ENCODE data around the gene HOXC11.

The HOXC11 gene

DNA sequence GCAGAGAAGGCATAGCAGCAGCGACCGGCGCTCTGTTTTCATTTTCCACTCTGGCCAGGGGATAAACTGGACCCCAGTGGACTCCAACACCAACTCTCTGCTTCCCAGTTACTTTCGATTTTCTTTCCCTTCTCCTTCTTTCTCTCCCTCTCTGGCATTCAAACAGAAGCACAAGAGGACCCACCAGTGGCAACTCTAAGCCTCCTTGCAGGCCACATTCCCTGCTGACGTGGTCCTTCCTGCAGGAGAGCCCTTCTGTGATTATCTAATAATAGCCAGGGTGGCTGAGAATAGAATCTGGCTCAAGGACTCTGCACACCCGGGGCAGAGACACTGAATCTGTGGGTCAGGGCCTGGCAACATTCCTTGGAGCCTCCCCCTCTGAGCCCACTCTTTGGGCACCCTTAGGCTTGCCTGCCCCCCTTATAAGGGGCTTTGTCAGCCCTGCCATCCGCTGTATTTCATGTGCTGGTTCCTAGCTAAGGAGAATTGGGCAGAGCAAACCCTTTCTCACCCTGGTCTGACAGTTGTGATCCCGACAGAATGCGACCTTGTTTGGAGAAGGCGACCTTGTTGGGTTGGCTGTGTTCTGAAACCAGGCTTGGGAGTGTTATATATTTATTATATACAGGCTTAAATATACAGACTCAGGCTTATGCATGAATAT lies 47.1 kb downstream of the HOXC11 start:
- DNase-seq: no peak

GRCh38 chr12:54020591-54021405 lies 47.9 kb downstream of the HOXC11 start:
- DNase-seq: no peak

DNA sequence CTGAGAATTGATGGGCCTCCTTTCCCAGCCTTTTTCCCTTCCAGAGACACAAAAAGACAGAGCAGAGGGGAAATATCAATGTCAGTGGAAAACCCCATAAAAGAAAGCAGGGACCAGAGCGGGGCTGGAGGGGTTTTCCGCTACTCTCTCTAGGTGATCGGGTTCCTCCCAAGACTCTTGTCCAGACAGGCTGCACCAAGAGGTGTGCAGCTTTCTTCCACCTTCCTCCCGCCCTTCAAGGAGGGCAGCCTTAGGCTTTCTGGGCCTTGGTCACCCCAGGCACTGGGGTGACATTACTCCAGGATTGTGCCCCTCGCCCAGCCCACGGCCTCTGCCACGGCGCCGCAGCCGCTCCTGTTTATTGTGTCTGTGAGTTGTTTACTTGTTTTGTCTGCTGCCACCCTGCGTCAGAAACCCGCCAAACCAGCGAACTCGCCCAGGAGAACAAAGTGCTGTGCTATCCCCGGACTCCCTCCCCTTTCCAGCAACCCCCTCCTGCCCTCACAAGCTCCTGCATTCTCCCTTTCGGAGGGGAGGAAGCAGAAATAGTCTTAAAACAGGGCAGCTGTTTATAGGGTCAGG lies 48.6 kb downstream of the HOXC11 start:
- DNase-seq: no peak

DNA sequence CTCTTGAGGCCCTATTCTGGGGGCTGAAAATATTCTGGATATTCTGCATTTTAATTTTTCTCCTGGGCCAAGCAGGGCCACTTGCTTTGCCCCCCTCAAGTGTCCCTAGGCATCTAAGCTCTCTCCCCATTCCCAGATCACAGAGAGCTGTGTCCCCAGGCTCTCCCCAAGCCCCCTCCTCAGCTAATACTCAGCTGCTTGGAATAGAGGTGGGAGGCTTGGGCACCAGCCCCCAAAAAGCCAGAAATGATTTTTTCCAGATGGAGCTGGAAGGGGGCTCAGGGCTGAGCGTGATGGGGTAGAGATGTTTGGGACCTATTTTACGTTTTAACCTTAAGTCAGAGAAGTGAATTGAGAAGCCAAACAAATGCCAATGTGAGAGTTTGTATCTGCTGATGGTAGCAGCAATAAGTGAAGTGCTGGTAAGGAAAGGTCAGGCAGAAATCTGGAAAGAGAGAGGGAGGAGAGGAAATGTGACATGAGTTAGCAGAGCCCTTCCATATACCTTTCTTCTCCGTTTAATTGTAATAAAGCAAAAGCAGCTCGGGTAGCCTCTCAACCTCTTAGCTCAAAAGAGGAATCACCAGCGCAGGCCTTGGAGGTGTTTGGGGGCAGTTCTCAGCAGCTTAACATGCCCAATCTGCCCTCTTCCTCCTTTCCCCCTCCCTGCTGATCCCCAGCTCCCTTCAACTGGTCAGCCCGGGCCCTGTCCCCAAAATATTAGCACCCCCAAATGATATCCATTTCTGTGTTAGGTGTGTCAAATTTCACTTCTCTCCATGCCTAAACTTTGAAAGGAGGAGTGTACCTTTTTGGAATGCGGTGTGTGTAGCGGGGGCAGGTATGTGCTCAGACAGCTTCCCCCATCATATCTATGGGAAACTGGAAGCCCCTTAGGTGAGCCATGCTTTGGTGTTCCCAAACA lies 50.3 kb downstream of the HOXC11 start:
- no peak for DNase-seq

- DNase-seq: no peak
Measured at GRCh38 chr12:54024127-54024526, 51.2 kb downstream of the HOXC11 start.

GRCh38 chr12:54024581-54025305 lies 51.8 kb downstream of the HOXC11 start:
- DNase-seq: no peak

DNA sequence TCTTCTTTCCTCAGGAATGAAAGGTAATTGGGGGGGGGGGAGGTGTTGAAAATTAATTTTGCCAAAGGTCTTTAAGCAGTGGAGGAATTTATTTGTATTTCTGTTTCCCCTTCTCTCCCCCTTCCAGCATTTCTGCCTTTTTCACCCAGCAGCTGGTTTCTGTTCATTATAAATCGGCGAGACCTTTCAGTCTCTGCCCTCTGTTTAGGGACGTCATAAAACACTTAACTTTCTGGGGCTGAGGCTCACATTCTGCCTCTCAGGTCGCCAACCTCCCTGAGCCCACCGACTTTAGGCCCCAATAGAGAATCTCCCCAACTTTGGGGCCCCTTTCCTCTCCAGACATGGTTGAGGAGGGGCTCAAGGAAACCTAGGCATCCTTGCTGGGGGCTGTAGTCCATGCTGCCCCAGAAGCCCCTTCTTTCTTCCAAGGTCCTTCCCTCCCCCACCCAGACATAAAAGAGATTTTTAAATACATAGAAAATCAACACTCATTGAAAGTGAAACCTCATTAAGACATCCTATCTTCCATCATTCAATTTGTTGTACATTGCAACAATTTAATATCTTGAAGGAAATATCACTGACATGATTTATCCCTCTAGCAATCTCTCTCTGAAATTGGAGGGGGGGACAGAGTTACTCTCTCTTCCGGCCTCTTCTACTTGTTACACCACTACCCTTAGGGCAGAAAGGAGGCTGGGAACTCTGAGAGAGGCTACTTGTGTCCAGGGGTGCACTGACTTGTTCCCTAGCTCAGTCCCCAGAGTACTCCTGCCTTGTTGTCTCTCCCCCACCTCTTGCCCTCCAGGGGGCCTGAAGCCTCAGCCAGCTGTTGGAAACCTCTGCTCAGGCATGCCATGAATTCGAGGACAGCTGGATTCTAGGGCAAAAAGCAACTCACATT lies 52.8 kb downstream of the HOXC11 start:
- no peak for DNase-seq

- DNase-seq: no peak
Measured at GRCh38 chr12:54026640-54027441, 53.9 kb downstream of the HOXC11 start.
